AG09309 (cell line): Measurements from ENCODE around the gene RNF187.

Experiments used
- DNase-seq: peaks from one replicate; pipeline ENCODE4 v3.0.0-alpha.2; 2010; ENCODE audit warnings: low read depth
- H3K4me3 ChIP-seq: 2 replicates; pipeline ENCODE4 v1.5.1; 2011; ENCODE audit warnings: mild to moderate bottlenecking, low read depth, low read length, moderate library complexity; ENCODE audit not compliant: control insufficient read depth
- CTCF ChIP-seq: IDR thresholded peaks from 2 replicates; pipeline ENCODE4 v1.5.1; 2011; ENCODE audit warnings: mild to moderate bottlenecking, low read depth, low read length, inconsistent platforms; ENCODE audit not compliant: insufficient read depth, control insufficient read depth; ENCODE audit errors: missing control alignments

RNF187 gene

DNA sequence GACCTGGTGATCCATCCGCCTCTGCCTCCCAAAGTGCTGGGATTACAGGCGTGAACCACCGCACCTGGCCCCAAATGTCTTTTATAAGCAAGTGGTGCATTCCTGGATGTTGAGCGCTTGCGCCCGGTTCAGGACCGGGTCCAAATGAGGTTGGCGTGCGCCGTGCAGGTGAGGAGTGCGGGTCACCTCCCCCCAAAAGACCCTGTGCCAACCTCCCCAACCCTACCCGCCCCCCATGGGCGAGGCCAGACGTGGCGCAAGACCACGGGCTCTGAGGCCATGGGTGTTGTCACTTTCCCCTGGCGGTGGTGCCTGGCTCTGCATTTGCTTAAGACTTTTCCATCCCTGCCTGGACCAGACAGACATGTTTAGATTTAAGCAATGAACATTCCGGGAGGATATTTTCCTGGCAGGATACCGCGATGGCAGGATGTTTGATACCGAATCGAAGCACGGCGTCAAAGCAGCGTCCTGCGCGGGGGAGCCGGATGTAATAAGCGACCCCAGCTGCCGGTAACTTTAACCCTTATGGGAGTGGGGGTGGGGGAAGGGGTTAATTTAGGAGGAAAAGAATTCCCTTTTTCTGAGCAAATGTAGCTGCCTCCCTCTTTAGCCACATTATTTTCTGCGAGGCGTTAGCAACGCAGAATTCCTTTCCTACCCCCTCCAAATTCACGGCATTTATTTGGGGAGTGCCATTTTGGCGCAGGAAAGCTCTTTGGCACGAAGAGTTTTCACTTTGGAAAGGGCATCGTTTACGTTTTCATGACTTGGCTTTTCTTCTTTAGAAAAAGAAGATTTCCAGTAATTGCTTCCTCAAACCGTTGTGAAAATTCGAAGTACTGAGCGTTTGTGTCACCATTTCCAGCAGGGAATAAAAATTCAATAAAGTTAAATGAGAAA is 27.8 kb upstream of the RNF187 start:
- DNase-seq = peak; percentile 32
- peak overlapping the region; percentile 70 for H3K4me3 ChIP-seq
- TF ChIP-seq CTCF = peak; percentile 77

- no peak overlapping the region for H3K4me3 ChIP-seq
- no peak for DNase-seq
- no peak for TF ChIP-seq CTCF
These were observed 26.4 kb upstream of the RNF187 start for GRCh38 chr1:228460821-228461220.

GRCh38 chr1:228462560-228462959 is 24.6 kb upstream of the RNF187 start:
- TF ChIP-seq CTCF = no peak
- no peak overlapping the region for H3K4me3 ChIP-seq
- DNase-seq = no peak

- DNase-seq = no peak
- no peak overlapping the region for H3K4me3 ChIP-seq
- TF ChIP-seq CTCF = no peak
These were observed 24.1 kb upstream of the RNF187 start for GRCh38 chr1:228463009-228463558.

DNA sequence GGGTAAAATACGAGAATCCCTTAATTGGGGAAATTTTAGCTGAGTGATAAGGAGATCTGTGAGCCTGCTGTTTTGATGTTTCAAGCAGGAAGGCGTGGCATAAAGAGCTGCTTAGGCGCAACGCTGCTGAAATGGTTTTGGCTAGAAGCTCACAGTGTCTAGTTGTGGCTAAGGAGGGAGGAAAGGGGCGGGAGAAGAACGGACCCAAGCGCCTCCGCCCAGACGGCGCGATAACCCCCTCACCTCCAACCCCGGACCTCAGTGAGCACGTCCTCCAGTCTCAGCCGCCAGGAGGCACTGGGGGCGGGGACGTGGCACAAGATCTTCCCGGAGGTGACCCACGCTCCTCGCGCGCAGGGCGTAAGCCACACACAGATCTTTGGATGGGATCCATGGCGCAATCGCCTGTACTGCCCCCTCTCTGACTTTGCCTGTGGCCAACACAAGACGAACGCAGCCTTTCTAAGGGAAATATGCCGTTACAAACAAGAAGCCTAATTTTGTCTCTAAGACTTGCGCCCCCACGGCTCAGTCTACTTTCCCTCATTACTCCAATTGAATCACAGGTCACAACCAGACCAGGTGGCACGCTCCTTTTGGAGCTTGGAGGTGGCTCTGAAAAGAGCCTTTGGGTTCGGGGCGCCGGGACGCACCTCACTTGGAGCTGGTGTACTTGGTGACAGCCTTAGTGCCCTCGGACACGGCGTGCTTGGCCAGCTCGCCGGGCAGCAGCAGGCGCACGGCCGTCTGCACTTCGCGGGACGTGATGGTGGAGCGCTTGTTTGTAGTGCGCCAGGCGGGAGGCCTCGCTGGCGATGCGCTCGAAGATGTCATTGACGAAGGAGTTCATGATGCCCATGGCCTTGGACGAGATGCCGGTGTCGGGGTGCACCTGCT is 23.4 kb upstream of the RNF187 start:
- DNase-seq = no peak
- TF ChIP-seq CTCF = no peak
- peak overlapping the region; percentile 17; the same call in 1 of the 2 replicates for H3K4me3 ChIP-seq

GRCh38 chr1:228464487-228464983 is 22.6 kb upstream of the RNF187 start:
- peak overlapping the region; percentile 34 for H3K4me3 ChIP-seq
- DNase-seq = no peak
- TF ChIP-seq CTCF = no peak
